Measurements from ENCODE around the gene PRCP.

PRCP gene

DNA sequence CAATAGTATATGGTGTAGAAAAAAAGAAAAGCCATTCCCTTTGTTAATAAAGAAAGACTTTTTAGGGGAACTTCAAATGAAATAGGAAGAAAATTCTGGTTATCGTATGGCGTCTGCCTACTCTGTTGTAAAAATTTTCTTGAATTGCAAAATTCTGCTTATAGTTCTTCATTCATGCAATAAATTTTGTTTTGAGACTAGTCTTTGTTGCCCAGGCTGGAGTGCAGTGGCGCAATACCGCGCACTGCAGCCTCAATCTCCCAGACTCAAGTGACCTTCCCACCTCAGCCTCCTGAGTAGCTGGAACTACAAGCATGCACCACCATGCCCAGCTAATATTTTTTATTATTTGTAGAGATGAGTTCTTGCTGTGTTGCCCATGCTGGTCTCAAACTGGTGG, 7.1 kb upstream of the PRCP start:
- Histone ChIP-seq H3K9ac (ENCODE audit: low read length) (no peak overlapping the region), H3K9me3 (ENCODE audit: control insufficient read depth, insufficient read depth, low read depth, low read length) (peaks cover 12% of the 10 kb centered on the region), H3K27ac (ENCODE audit: low read depth, low read length) (no peak overlapping the region), H3K4me3 (ENCODE audit: low read depth, low read length) (no peak overlapping the region), H3K36me3 (ENCODE audit: control insufficient read depth, insufficient read depth, low read length) (peaks cover 14% of the 10 kb centered on the region), H3K27me3 (ENCODE audit: control insufficient read depth, insufficient read depth, low read length) (no peaks in the 10 kb centered on the region), H3K4me1 (ENCODE audit: control insufficient read depth, insufficient read depth, low read length) (peaks cover 26% of the 10 kb centered on the region)

DNA sequence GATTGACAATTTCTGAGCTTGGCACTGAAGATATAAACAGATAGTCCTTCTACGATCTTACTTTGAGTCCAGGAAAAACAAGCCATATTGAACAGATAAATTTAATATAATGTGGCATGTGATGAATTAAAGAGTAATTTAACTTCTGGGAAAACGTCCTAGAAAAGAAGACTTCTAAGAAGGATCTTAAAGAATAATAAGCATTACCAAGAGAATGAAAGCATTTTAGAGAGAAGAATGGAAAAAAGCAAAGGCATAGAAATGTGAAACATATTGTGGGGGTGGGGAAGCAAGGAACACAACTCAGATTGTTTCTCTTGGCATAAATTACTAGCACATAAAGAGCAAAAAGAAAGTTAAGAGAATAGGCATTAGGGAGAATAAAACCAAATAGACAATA, 6.7 kb upstream of the PRCP start:
- Histone ChIP-seq H3K4me3 (ENCODE audit: low read depth, low read length) (no peak overlapping the region), H3K4me1 (ENCODE audit: control insufficient read depth, insufficient read depth, low read length) (peaks cover 26% of the 10 kb centered on the region), H3K9ac (ENCODE audit: low read length) (no peak overlapping the region)

DNA sequence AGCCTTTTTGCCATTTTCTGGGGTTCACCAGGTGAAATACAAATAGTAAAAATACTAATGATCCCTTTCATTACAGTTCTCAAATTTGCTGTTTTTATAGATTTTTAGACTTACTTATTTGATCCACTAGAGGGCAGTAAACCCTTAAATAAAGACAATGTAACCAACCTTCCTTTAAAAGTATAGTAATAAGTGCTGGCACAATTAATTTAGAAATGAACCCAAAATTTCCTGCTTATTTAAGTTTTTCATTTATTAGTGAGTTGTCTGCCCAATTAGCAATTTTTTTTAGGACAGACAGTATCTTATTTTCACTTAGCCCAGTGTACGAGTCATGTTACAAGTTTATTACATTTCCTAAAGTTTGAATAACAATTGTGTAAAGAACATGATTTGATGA, 6.0 kb upstream of the PRCP start:
- Histone ChIP-seq H3K4me3 (ENCODE audit: low read depth, low read length) (no peak overlapping the region), H3K27ac (ENCODE audit: low read depth, low read length) (no peak overlapping the region), H3K9me3 (ENCODE audit: control insufficient read depth, insufficient read depth, low read depth, low read length) (peaks cover under 1% of the 10 kb centered on the region; the same call in 1 of the 2 replicates), H3K9ac (ENCODE audit: low read length) (no peak overlapping the region), H3K36me3 (ENCODE audit: control insufficient read depth, insufficient read depth, low read length) (peaks cover 4% of the 10 kb centered on the region), H3K27me3 (ENCODE audit: control insufficient read depth, insufficient read depth, low read length) (no peaks in the 10 kb centered on the region), H3K4me1 (ENCODE audit: control insufficient read depth, insufficient read depth, low read length) (peaks cover 26% of the 10 kb centered on the region)

More for the DNA sequence above, 6.7 kb upstream of the PRCP start:
- H3K9me3 ChIP-seq (ENCODE audit: control insufficient read depth, insufficient read depth, low read depth, low read length) = peaks cover 8% of the 10 kb centered on the region
- H3K27me3 ChIP-seq (ENCODE audit: control insufficient read depth, insufficient read depth, low read length) = no peaks in the 10 kb centered on the region
- H3K36me3 ChIP-seq (ENCODE audit: control insufficient read depth, insufficient read depth, low read length) = peaks cover 10% of the 10 kb centered on the region
- no peak overlapping the region for H3K27ac ChIP-seq (ENCODE audit: low read depth, low read length)

DNA sequence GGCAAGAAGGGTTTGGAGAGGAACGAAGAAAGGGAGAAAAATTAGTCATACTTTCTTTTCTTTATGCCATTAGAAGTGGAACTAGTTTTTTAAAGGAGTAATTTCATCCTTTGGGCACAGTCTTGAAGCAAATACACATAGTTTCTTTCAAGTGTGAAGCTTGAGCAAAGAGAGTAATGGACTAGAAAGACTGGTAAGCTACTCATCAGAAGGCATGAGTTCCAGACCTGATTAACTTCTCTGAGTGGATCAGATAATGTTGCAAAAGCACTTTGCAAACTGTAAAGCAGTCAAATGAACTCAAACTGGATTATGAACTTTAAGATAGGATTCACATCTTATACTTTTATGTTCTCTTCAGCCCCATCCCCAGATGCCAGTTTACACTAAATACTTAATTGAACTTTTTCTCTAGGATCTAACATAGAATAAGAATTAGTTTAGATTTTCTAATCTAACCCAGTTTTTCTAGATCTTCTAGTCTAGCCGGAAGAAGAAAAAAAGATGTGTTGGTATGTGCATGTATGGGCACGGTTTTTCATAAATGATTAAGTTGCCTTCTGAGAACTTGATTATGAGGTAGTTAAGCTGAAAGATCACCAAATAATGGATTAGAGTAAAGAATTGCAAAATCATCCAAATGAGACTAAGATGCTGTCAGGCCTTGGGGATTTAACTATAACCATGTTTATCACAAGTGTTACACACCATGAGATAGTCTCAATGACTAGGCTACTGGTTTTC, 3.8 kb upstream of the PRCP start:
- H3K27me3 ChIP-seq (ENCODE audit: control insufficient read depth, insufficient read depth, low read length) = no peaks in the 10 kb centered on the region
- H3K4me1 ChIP-seq (ENCODE audit: control insufficient read depth, insufficient read depth, low read length) = peaks cover 27% of the 10 kb centered on the region
- no peak overlapping the region for H3K4me3 ChIP-seq (ENCODE audit: low read depth, low read length)
- H3K9ac ChIP-seq (ENCODE audit: low read length) = no peak overlapping the region
- H3K36me3 ChIP-seq (ENCODE audit: control insufficient read depth, insufficient read depth, low read length) = no peaks in the 10 kb centered on the region
- no peaks in the 10 kb centered on the region for H3K9me3 ChIP-seq (ENCODE audit: control insufficient read depth, insufficient read depth, low read depth, low read length)
- H3K27ac ChIP-seq (ENCODE audit: low read depth, low read length) = no peak overlapping the region

DNA sequence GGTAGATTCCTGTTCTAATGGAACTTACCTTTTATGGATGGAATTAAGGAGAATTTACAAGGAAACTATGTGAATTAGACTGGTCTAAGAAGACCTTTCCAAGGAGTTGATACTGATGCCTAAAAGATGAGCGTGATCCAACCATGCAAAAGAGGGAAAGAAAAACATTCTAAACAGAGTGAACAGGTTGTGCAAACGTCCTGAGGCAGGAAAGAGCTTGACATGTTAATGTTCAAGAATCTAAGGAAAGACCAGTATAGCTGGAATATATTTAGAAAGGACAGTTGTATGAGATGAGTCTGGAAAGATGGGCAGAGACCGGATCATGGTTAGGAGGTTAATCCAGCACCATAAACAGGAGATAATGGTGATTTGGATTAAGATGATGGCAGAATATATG, 2.6 kb upstream of the PRCP start:
- no peak overlapping the region for H3K27ac ChIP-seq (ENCODE audit: low read depth, low read length)
- no peak overlapping the region for H3K9ac ChIP-seq (ENCODE audit: low read length)
- no peaks in the 10 kb centered on the region for H3K36me3 ChIP-seq (ENCODE audit: control insufficient read depth, insufficient read depth, low read length)
- peak overlapping the region; percentile 72 for H3K4me3 ChIP-seq (ENCODE audit: low read depth, low read length)
- H3K27me3 ChIP-seq (ENCODE audit: control insufficient read depth, insufficient read depth, low read length) = no peaks in the 10 kb centered on the region
- no peaks in the 10 kb centered on the region for H3K9me3 ChIP-seq (ENCODE audit: control insufficient read depth, insufficient read depth, low read depth, low read length)
- H3K4me1 ChIP-seq (ENCODE audit: control insufficient read depth, insufficient read depth, low read length) = peaks cover 16% of the 10 kb centered on the region

DNA sequence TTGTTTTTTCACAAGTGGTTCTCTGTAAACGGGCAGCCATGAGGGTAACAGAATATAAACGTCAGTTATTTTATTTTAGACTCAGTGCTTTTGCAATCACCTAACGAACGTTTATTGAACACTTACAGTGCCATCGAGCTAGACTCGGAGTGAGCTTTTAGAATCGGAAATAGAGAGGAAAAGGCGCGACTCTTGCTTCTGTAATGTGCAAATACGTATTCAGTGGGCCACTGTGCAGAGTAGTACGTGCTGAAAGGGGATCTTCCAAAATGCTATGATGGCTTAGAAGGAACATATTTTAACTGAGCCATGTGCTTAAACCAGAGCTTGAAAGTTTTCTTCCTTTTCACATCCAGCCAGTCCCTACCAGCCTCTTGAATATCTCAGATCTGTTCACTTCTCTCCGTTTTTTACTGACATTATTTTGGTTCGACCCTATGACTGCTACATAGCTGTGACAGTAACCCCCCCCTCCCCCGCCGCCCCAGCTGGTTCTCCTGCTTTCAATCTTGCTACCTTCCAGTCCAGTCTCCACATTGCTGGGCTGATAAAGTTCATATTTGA, 1.8 kb upstream of the PRCP start:
- Histone ChIP-seq H3K27ac (ENCODE audit: low read depth, low read length) (no peak overlapping the region), H3K36me3 (ENCODE audit: control insufficient read depth, insufficient read depth, low read length) (no peaks in the 10 kb centered on the region), H3K4me1 (ENCODE audit: control insufficient read depth, insufficient read depth, low read length) (peaks cover 13% of the 10 kb centered on the region; the same call in 1 of the 2 replicates), H3K27me3 (ENCODE audit: control insufficient read depth, insufficient read depth, low read length) (no peaks in the 10 kb centered on the region), H3K9ac (ENCODE audit: low read length) (peak overlapping the region; percentile 61), H3K4me3 (ENCODE audit: low read depth, low read length) (peak overlapping the region; percentile 72), H3K9me3 (ENCODE audit: control insufficient read depth, insufficient read depth, low read depth, low read length) (no peaks in the 10 kb centered on the region)

DNA sequence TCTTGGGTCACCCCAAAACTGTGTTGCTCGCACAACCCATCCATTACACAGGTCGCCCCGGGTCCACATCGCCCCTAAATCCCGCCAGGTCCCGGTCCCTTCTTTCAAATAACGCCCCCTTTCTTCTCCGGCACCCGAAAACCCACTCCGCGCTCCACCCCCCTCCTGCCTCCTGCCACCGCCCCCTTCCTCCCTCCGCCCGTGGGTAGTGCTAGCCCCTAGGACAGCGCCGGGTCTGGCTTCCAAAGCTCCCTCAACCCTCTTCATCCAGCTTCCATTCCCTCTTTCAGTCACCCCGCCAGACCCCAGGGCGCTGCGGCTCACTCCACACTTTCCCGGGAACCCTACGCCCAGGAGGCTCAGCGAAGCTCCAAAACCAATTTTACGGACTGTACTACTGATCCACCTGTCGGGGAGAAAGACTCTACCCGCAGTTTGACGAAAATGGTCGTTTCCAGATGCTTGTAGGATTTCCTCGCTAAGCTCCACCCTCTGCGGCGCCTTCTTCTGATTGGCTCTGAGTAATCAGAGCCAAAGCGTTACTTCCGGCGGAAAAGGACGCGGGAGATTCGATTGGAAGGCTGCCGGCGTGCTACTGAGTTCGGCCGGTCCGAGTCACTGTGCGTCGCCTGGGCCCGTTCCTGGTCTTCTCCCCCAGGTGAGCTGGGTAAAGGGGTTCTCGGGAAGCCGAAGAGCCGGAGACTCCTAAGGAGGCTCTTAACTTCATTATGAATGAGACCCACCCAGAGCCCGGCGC, 1.1 kb upstream of the PRCP start, which contains the start of gene DDIAS:
Gene DDIAS, plus strand, starts transcription at position 572 of the 757 bp plus-strand sequence. CDS start 13,003 bp downstream, outside the sequence.
- no peaks in the 10 kb centered on the region for H3K27me3 ChIP-seq (ENCODE audit: control insufficient read depth, insufficient read depth, low read length)
- H3K36me3 ChIP-seq (ENCODE audit: control insufficient read depth, insufficient read depth, low read length) = no peaks in the 10 kb centered on the region
- peaks cover 8% of the 10 kb centered on the region; the same call in 1 of the 2 replicates for H3K4me1 ChIP-seq (ENCODE audit: control insufficient read depth, insufficient read depth, low read length)
- peak within 1 kb of the TSS; percentile 72 for H3K4me3 ChIP-seq (ENCODE audit: low read depth, low read length)
- no peak within 1 kb of the TSS for H3K27ac ChIP-seq (ENCODE audit: low read depth, low read length)
- peak within 1 kb of the TSS; percentile 61 for H3K9ac ChIP-seq (ENCODE audit: low read length)
- H3K9me3 ChIP-seq (ENCODE audit: control insufficient read depth, insufficient read depth, low read depth, low read length) = no peaks in the 10 kb centered on the region

DNA sequence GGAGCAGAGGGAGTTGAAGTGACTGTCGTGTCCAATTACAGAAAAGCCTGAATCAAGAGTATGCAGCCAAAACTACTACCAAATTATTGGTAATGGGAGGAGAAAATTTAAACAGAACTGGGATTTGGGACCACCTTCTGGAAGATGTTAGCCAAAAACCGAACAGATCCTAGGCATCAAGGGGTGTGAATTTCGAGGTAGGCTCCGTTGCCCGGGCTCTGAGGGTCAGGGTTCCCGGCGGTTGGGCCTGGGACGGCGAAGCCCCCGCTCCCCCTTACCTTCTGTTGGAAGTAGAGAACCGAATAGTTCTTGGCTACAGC, 313 bp downstream of the PRCP start:
- Histone ChIP-seq H3K27me3 (ENCODE audit: control insufficient read depth, insufficient read depth, low read length) (no peaks in the 10 kb centered on the region), H3K4me3 (ENCODE audit: low read depth, low read length) (peak overlapping the region; percentile 72), H3K4me1 (ENCODE audit: control insufficient read depth, insufficient read depth, low read length) (peaks cover 7% of the 10 kb centered on the region; the same call in 1 of the 2 replicates), H3K9me3 (ENCODE audit: control insufficient read depth, insufficient read depth, low read depth, low read length) (no peaks in the 10 kb centered on the region), H3K36me3 (ENCODE audit: control insufficient read depth, insufficient read depth, low read length) (no peaks in the 10 kb centered on the region), H3K9ac (ENCODE audit: low read length) (peak overlapping the region; percentile 85), H3K27ac (ENCODE audit: low read depth, low read length) (peak overlapping the region; percentile 32; the same call in 1 of the 2 replicates)

DNA sequence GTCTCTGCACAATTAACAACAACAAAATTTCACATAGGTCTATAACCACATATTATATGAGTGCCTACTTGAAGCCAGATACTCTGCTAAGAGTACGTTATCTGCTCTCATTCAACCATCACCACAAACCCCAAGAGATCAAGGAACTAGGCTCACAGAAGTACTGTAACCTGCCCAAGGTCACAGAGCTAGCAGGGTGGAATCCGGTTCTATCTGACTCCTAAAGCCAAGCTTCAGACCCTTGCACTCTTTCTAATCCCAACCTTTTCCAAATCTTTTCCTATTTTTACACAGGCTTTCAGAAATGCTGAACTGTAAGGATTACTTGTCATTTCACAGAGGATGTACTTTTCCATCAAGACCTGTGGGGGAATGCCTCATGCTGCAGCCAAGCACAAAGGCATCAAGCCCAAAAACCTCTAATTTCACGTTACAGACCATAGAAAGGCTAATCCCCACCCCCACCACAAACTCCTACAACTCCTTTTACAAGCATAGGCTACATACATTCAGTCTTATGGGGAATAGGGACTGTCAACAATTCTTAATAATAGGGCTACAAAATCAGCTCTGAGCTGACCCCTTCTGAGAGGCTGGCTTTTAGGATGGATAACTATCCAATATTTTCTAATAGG, 927 bp downstream of the PRCP start:
- H3K4me3 ChIP-seq (ENCODE audit: low read depth, low read length) = peak overlapping the region; percentile 72
- H3K36me3 ChIP-seq (ENCODE audit: control insufficient read depth, insufficient read depth, low read length) = no peaks in the 10 kb centered on the region
- H3K27me3 ChIP-seq (ENCODE audit: control insufficient read depth, insufficient read depth, low read length) = no peaks in the 10 kb centered on the region
- peaks cover 7% of the 10 kb centered on the region; the same call in 1 of the 2 replicates for H3K4me1 ChIP-seq (ENCODE audit: control insufficient read depth, insufficient read depth, low read length)
- peak overlapping the region; percentile 9 for H3K9ac ChIP-seq (ENCODE audit: low read length)
- no peak overlapping the region for H3K27ac ChIP-seq (ENCODE audit: low read depth, low read length)
- no peaks in the 10 kb centered on the region for H3K9me3 ChIP-seq (ENCODE audit: control insufficient read depth, insufficient read depth, low read depth, low read length)

DNA sequence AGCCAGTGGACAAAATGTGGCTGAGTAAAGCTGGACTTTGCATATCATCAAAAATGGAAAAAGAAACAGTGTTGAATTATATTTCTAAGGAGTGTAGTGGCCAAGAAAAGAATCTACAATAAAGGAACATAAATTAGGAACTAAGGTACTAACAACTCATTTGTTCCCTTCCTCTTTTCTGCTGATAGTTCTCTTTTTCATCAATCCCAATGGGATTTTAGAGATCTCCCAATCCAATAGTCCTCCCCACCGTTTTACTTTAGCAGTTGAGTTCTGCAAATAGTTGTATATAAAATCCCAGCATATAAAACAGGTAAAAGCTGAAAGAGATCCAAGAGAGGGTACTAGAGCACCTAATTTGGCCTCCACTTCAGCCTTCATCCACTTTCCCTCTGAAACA, 2.0 kb downstream of the PRCP start:
- no peaks in the 10 kb centered on the region for H3K27me3 ChIP-seq (ENCODE audit: control insufficient read depth, insufficient read depth, low read length)
- no peak overlapping the region for H3K27ac ChIP-seq (ENCODE audit: low read depth, low read length)
- peaks cover 7% of the 10 kb centered on the region; the same call in 1 of the 2 replicates for H3K4me1 ChIP-seq (ENCODE audit: control insufficient read depth, insufficient read depth, low read length)
- no peak overlapping the region for H3K4me3 ChIP-seq (ENCODE audit: low read depth, low read length)
- H3K9ac ChIP-seq (ENCODE audit: low read length) = no peak overlapping the region
- H3K9me3 ChIP-seq (ENCODE audit: control insufficient read depth, insufficient read depth, low read depth, low read length) = no peaks in the 10 kb centered on the region
- no peaks in the 10 kb centered on the region for H3K36me3 ChIP-seq (ENCODE audit: control insufficient read depth, insufficient read depth, low read length)

All from HUES6 (cell line).